WTC11 (cell line): ENCODE data around the gene PTPRS. TPM values are rescaled to one million over a fixed set of nuclear protein-coding genes. Genes with fewer than 3 reads are reported as not detected.

Source experiments
- ATAC-seq: fragments of 200-7000 bp; cut with Tn5 transposase; 2 replicates; pipeline ENCODE4 v1.10.0; 2021; ENCODE audit warnings: mild to moderate bottlenecking, moderate library complexity
- CTCF ChIA-PET: fragments of 300-600 bp; sonication (Branson Sonifier 250); formaldehyde crosslinking; loops from one replicate; lab custom pipeline; 2021; ENCODE audit warnings: antibody characterized with exemption; lab: Charles Lee
- POLR2A ChIA-PET: fragments of 350-600 bp; sonication (Branson Sonifier 250); formaldehyde crosslinking; loops from one replicate; lab custom pipeline; 2021; ENCODE audit warnings: antibody characterized with exemption; lab: Charles Lee
- DNase-seq: peaks from one replicate; pipeline ENCODE4 v3.0.0; 2021; ENCODE audit warnings: low spot score
- H3K27ac Mint-ChIP-seq: 2 replicates; pipeline ENCODE4 v1.8.0; 2021; ENCODE audit warnings: mixed read lengths
- H3K27me3 Mint-ChIP-seq: 2 replicates; pipeline ENCODE4 v1.8.0; 2021; ENCODE audit warnings: low read depth, mild to moderate bottlenecking, moderate library complexity, mixed read lengths
- H3K36me3 Mint-ChIP-seq: 2 replicates; pipeline ENCODE4 v1.8.0; 2021; ENCODE audit warnings: mixed read lengths
- H3K4me1 Mint-ChIP-seq: 2 replicates; pipeline ENCODE4 v1.8.0; 2022; ENCODE audit warnings: mixed read lengths
- H3K4me3 Mint-ChIP-seq: 2 replicates; pipeline ENCODE4 v1.8.0; 2021; ENCODE audit warnings: mild to moderate bottlenecking, moderate library complexity, mixed read lengths
- H3K9me3 Mint-ChIP-seq: 2 replicates; pipeline ENCODE4 v1.8.0; 2021; ENCODE audit warnings: mixed read lengths
- ATF1 ChIP-seq: sonication (generic); formaldehyde crosslinking; IDR thresholded peaks from 2 replicates; pipeline ENCODE4 v1.8.1; 2023; ENCODE audit warnings: mild to moderate bottlenecking, moderate library complexity, missing genetic modification reagents
- ELF4 ChIP-seq: sonication (generic); formaldehyde crosslinking; IDR thresholded peaks from 2 replicates; pipeline ENCODE4 v1.8.1; 2022; ENCODE audit warnings: low read depth, mild to moderate bottlenecking, moderate library complexity, missing genetic modification reagents
- ESRRA ChIP-seq: sonication (generic); formaldehyde crosslinking; IDR thresholded peaks from 2 replicates; pipeline ENCODE4 v1.8.1; 2022; ENCODE audit warnings: mild to moderate bottlenecking, missing genetic modification reagents, borderline replicate concordance
- JUN ChIP-seq: sonication (generic); formaldehyde crosslinking; IDR thresholded peaks from 2 replicates; pipeline ENCODE4 v1.8.0; 2023; ENCODE audit warnings: mild to moderate bottlenecking, missing genetic modification reagents
- NFATC4 ChIP-seq: fragments of 250-450 bp; sonication (Bioruptor Pico); IDR thresholded peaks from 2 replicates; pipeline ENCODE4 v1.9.0; 2021; ENCODE audit warnings: mild to moderate bottlenecking
- NR1H2 ChIP-seq: sonication (generic); formaldehyde crosslinking; IDR thresholded peaks from 2 replicates; pipeline ENCODE4 v1.9.0; 2021; ENCODE audit warnings: mild to moderate bottlenecking, moderate library complexity, missing genetic modification reagents
- SMAD3 ChIP-seq: sonication (generic); formaldehyde crosslinking; IDR thresholded peaks from 2 replicates; pipeline ENCODE4 v1.8.0; 2022; ENCODE audit warnings: missing genetic modification reagents, mild to moderate bottlenecking, borderline replicate concordance
- SMAD4 ChIP-seq: sonication (generic); formaldehyde crosslinking; IDR thresholded peaks from 2 replicates; pipeline ENCODE4 v1.8.0; 2022; ENCODE audit warnings: mild to moderate bottlenecking, missing genetic modification reagents
- TEAD1 ChIP-seq: sonication (generic); formaldehyde crosslinking; IDR thresholded peaks from 2 replicates; pipeline ENCODE4 v1.8.0; 2022; ENCODE audit warnings: mild to moderate bottlenecking, missing genetic modification reagents
- ZBTB21 ChIP-seq: sonication (generic); formaldehyde crosslinking; IDR thresholded peaks from 2 replicates; pipeline ENCODE4 v1.8.1; 2023; ENCODE audit warnings: mild to moderate bottlenecking, missing genetic modification reagents, borderline replicate concordance
- total RNA-seq: library from RNA; stranded (reverse); gene quantifications from 3 replicates; pipeline ENCODE4 v1.2.3, GENCODE V29; 2021
- TF ChIP-seq, protein P1 (sequence below): sonication (generic); formaldehyde crosslinking; IDR thresholded peaks from 2 replicates; pipeline ENCODE4 v1.8.0; 2022; ENCODE audit warnings: missing genetic modification reagents
- TF ChIP-seq, protein P2 (sequence below): sonication (generic); formaldehyde crosslinking; IDR thresholded peaks from 2 replicates; pipeline ENCODE4 v1.8.0; 2023; ENCODE audit warnings: missing genetic modification reagents, mild to moderate bottlenecking, borderline replicate concordance
- TF ChIP-seq, protein P3 (sequence below): sonication (generic); formaldehyde crosslinking; IDR thresholded peaks from 2 replicates; pipeline ENCODE4 v1.8.1; 2022; ENCODE audit warnings: low read depth, mild to moderate bottlenecking, moderate library complexity, missing genetic modification reagents, borderline replicate concordance
- TF ChIP-seq, protein P4 (sequence below): sonication (generic); formaldehyde crosslinking; IDR thresholded peaks from 2 replicates; pipeline ENCODE4 v1.8.1; 2023; ENCODE audit warnings: mild to moderate bottlenecking, missing genetic modification reagents, borderline replicate concordance
- TF ChIP-seq, protein P5 (sequence below): sonication (generic); formaldehyde crosslinking; IDR thresholded peaks from 2 replicates; pipeline ENCODE4 v1.8.1; 2022; ENCODE audit warnings: low read depth, missing genetic modification reagents, borderline replicate concordance
- TF ChIP-seq, protein P6 (sequence below): sonication (generic); formaldehyde crosslinking; IDR thresholded peaks from 2 replicates; pipeline ENCODE4 v1.8.1; 2022; ENCODE audit warnings: missing genetic modification reagents, borderline replicate concordance
- TF ChIP-seq, protein P7 (sequence below): sonication (generic); formaldehyde crosslinking; IDR thresholded peaks from 2 replicates; pipeline ENCODE4 v1.8.0; 2022; ENCODE audit warnings: mild to moderate bottlenecking, missing genetic modification reagents
- TF ChIP-seq, protein P8 (sequence below): sonication (generic); formaldehyde crosslinking; IDR thresholded peaks from 2 replicates; pipeline ENCODE4 v1.8.1; 2022; ENCODE audit warnings: mild to moderate bottlenecking, missing genetic modification reagents, moderate library complexity, borderline replicate concordance
- TF ChIP-seq, protein P9 (sequence below): sonication (generic); formaldehyde crosslinking; IDR thresholded peaks from 2 replicates; pipeline ENCODE4 v1.8.0; 2022; ENCODE audit warnings: mild to moderate bottlenecking, missing genetic modification reagents

PTPRS gene
- total RNA-seq, 1 experiment from 2014 or later = 201 TPM

DNA sequence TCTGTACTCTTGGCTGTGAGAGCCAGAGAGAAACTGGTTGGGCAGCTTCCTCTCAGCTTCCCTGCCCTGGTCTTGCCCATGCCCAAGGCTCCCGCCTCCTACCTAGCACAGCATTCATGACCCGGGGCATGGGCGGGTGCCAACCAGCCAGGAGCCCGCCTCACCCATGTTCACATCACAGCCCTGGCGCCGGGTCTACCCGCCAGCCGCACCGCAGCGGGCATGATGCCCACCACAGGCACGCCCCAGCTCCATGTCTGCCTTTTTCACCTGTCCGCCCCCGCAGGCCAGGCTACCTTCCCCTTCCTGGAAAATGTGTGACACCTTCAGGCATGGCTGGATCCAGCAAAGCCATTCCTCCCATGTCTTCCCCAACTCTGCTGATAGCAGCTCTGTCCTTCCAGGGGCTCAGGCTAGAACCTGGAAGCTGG is 42.1 kb downstream of the PTPRS start:
- Mint-ChIP-seq H3K27me3 (no peaks in the 10 kb centered on the region), H3K4me1 (peaks cover 8% of the 10 kb centered on the region), H3K27ac (no peak overlapping the region), H3K9me3 (no peaks in the 10 kb centered on the region), H3K36me3 (peaks cover 6% of the 10 kb centered on the region; the same call in 1 of the 2 replicates), H3K4me3 (no peak overlapping the region)
- no peak for ATAC-seq
- ChIA-PET POLR2A (no interaction called here), CTCF (no interaction called here)
- no peak for DNase-seq
- no peak for TF ChIP-seq ZBTB21
- TF ChIP-seq, protein P1, sequence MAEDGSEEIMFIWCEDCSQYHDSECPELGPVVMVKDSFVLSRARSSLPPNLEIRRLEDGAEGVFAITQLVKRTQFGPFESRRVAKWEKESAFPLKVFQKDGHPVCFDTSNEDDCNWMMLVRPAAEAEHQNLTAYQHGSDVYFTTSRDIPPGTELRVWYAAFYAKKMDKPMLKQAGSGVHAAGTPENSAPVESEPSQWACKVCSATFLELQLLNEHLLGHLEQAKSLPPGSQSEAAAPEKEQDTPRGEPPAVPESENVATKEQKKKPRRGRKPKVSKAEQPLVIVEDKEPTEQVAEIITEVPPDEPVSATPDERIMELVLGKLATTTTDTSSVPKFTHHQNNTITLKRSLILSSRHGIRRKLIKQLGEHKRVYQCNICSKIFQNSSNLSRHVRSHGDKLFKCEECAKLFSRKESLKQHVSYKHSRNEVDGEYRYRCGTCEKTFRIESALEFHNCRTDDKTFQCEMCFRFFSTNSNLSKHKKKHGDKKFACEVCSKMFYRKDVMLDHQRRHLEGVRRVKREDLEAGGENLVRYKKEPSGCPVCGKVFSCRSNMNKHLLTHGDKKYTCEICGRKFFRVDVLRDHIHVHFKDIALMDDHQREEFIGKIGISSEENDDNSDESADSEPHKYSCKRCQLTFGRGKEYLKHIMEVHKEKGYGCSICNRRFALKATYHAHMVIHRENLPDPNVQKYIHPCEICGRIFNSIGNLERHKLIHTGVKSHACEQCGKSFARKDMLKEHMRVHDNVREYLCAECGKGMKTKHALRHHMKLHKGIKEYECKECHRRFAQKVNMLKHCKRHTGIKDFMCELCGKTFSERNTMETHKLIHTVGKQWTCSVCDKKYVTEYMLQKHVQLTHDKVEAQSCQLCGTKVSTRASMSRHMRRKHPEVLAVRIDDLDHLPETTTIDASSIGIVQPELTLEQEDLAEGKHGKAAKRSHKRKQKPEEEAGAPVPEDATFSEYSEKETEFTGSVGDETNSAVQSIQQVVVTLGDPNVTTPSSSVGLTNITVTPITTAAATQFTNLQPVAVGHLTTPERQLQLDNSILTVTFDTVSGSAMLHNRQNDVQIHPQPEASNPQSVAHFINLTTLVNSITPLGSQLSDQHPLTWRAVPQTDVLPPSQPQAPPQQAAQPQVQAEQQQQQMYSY = no peak
- TF ChIP-seq, protein P2, sequence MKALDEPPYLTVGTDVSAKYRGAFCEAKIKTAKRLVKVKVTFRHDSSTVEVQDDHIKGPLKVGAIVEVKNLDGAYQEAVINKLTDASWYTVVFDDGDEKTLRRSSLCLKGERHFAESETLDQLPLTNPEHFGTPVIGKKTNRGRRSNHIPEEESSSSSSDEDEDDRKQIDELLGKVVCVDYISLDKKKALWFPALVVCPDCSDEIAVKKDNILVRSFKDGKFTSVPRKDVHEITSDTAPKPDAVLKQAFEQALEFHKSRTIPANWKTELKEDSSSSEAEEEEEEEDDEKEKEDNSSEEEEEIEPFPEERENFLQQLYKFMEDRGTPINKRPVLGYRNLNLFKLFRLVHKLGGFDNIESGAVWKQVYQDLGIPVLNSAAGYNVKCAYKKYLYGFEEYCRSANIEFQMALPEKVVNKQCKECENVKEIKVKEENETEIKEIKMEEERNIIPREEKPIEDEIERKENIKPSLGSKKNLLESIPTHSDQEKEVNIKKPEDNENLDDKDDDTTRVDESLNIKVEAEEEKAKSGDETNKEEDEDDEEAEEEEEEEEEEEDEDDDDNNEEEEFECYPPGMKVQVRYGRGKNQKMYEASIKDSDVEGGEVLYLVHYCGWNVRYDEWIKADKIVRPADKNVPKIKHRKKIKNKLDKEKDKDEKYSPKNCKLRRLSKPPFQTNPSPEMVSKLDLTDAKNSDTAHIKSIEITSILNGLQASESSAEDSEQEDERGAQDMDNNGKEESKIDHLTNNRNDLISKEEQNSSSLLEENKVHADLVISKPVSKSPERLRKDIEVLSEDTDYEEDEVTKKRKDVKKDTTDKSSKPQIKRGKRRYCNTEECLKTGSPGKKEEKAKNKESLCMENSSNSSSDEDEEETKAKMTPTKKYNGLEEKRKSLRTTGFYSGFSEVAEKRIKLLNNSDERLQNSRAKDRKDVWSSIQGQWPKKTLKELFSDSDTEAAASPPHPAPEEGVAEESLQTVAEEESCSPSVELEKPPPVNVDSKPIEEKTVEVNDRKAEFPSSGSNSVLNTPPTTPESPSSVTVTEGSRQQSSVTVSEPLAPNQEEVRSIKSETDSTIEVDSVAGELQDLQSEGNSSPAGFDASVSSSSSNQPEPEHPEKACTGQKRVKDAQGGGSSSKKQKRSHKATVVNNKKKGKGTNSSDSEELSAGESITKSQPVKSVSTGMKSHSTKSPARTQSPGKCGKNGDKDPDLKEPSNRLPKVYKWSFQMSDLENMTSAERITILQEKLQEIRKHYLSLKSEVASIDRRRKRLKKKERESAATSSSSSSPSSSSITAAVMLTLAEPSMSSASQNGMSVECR (CRISPR knock-in tag) = no peak
- TF ChIP-seq ELF4 = no peak
- no peak for TF ChIP-seq NFATC4 (CRISPR knock-in tag)
- TF ChIP-seq SMAD4 (CRISPR knock-in tag) = no peak
- TF ChIP-seq, protein P3, sequence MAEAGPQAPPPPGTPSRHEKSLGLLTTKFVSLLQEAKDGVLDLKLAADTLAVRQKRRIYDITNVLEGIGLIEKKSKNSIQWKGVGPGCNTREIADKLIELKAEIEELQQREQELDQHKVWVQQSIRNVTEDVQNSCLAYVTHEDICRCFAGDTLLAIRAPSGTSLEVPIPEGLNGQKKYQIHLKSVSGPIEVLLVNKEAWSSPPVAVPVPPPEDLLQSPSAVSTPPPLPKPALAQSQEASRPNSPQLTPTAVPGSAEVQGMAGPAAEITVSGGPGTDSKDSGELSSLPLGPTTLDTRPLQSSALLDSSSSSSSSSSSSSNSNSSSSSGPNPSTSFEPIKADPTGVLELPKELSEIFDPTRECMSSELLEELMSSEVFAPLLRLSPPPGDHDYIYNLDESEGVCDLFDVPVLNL (CRISPR knock-in tag) = no peak
- no peak for TF ChIP-seq SMAD3 (CRISPR knock-in tag)
- TF ChIP-seq, protein P4, sequence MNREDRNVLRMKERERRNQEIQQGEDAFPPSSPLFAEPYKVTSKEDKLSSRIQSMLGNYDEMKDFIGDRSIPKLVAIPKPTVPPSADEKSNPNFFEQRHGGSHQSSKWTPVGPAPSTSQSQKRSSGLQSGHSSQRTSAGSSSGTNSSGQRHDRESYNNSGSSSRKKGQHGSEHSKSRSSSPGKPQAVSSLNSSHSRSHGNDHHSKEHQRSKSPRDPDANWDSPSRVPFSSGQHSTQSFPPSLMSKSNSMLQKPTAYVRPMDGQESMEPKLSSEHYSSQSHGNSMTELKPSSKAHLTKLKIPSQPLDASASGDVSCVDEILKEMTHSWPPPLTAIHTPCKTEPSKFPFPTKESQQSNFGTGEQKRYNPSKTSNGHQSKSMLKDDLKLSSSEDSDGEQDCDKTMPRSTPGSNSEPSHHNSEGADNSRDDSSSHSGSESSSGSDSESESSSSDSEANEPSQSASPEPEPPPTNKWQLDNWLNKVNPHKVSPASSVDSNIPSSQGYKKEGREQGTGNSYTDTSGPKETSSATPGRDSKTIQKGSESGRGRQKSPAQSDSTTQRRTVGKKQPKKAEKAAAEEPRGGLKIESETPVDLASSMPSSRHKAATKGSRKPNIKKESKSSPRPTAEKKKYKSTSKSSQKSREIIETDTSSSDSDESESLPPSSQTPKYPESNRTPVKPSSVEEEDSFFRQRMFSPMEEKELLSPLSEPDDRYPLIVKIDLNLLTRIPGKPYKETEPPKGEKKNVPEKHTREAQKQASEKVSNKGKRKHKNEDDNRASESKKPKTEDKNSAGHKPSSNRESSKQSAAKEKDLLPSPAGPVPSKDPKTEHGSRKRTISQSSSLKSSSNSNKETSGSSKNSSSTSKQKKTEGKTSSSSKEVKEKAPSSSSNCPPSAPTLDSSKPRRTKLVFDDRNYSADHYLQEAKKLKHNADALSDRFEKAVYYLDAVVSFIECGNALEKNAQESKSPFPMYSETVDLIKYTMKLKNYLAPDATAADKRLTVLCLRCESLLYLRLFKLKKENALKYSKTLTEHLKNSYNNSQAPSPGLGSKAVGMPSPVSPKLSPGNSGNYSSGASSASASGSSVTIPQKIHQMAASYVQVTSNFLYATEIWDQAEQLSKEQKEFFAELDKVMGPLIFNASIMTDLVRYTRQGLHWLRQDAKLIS (CRISPR knock-in tag) = no peak
- TF ChIP-seq, protein P5, sequence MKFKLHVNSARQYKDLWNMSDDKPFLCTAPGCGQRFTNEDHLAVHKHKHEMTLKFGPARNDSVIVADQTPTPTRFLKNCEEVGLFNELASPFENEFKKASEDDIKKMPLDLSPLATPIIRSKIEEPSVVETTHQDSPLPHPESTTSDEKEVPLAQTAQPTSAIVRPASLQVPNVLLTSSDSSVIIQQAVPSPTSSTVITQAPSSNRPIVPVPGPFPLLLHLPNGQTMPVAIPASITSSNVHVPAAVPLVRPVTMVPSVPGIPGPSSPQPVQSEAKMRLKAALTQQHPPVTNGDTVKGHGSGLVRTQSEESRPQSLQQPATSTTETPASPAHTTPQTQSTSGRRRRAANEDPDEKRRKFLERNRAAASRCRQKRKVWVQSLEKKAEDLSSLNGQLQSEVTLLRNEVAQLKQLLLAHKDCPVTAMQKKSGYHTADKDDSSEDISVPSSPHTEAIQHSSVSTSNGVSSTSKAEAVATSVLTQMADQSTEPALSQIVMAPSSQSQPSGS = no peak
- no peak for TF ChIP-seq ESRRA (CRISPR knock-in tag)
- TF ChIP-seq, protein P6, sequence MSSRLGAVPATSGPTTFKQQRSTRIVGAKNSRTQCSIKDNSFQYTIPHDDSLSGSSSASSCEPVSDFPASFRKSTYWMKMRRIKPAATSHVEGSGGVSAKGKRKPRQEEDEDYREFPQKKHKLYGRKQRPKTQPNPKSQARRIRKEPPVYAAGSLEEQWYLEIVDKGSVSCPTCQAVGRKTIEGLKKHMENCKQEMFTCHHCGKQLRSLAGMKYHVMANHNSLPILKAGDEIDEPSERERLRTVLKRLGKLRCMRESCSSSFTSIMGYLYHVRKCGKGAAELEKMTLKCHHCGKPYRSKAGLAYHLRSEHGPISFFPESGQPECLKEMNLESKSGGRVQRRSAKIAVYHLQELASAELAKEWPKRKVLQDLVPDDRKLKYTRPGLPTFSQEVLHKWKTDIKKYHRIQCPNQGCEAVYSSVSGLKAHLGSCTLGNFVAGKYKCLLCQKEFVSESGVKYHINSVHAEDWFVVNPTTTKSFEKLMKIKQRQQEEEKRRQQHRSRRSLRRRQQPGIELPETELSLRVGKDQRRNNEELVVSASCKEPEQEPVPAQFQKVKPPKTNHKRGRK (CRISPR knock-in tag) = no peak
- TF ChIP-seq, protein P7, sequence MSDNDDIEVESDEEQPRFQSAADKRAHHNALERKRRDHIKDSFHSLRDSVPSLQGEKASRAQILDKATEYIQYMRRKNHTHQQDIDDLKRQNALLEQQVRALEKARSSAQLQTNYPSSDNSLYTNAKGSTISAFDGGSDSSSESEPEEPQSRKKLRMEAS (CRISPR knock-in tag) = no peak
- no peak for TF ChIP-seq JUN
- TF ChIP-seq, protein P8, sequence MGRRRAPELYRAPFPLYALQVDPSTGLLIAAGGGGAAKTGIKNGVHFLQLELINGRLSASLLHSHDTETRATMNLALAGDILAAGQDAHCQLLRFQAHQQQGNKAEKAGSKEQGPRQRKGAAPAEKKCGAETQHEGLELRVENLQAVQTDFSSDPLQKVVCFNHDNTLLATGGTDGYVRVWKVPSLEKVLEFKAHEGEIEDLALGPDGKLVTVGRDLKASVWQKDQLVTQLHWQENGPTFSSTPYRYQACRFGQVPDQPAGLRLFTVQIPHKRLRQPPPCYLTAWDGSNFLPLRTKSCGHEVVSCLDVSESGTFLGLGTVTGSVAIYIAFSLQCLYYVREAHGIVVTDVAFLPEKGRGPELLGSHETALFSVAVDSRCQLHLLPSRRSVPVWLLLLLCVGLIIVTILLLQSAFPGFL = no peak
- TF ChIP-seq, protein P9, sequence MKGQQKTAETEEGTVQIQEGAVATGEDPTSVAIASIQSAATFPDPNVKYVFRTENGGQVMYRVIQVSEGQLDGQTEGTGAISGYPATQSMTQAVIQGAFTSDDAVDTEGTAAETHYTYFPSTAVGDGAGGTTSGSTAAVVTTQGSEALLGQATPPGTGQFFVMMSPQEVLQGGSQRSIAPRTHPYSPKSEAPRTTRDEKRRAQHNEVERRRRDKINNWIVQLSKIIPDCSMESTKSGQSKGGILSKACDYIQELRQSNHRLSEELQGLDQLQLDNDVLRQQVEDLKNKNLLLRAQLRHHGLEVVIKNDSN = no peak
- no peak for TF ChIP-seq ATF1 (CRISPR knock-in tag)
- TF ChIP-seq NR1H2 (CRISPR knock-in tag) = no peak
- TF ChIP-seq TEAD1 (CRISPR knock-in tag) = no peak
